Iris pigment epithelial cell (primary cell): Measurements from ENCODE around the gene SLC16A14.
"Not testable (repeated sequence)": the region's sequence is repeated elsewhere in the genome, so short reads cannot be mapped to it uniquely, and the experiment has no call there.

ENCODE experiments used
- DNase-seq: peaks from one replicate; pipeline ENCODE4 v3.0.0-alpha.2; 2011; ENCODE audit warnings: low read depth

SLC16A14 gene

GRCh38 chr2:230068651-230069055, at the start of gene SLC16A14:
Gene SLC16A14 (minus strand): TSS chr2:230068924. CDS start chr2:230059352, 9,572 bp downstream.
- DNase-seq = peak; percentile 64

- no peak for DNase-seq
Observed at GRCh38 chr2:230106771-230107170, 38.0 kb upstream of the SLC16A14 start.

GRCh38 chr2:230101967-230102366, 33.2 kb upstream of the SLC16A14 start:
- not testable (repeated sequence) for DNase-seq

GRCh38 chr2:230097841-230098240, 29.1 kb upstream of the SLC16A14 start:
- no peak for DNase-seq

GRCh38 chr2:230097424-230097823, 28.7 kb upstream of the SLC16A14 start:
- DNase-seq = no peak

GRCh38 chr2:230090967-230091366, 22.2 kb upstream of the SLC16A14 start:
- DNase-seq = no peak

GRCh38 chr2:230085201-230085600, 16.5 kb upstream of the SLC16A14 start:
- no peak for DNase-seq

- DNase-seq = no peak
Observed at GRCh38 chr2:230077851-230078547, 9.3 kb upstream of the SLC16A14 start.

- DNase-seq = no peak
Observed at GRCh38 chr2:230076819-230077218, 8.1 kb upstream of the SLC16A14 start.

- DNase-seq = peak; percentile 4
Observed at GRCh38 chr2:230075988-230076631, 7.4 kb upstream of the SLC16A14 start.

- DNase-seq = no peak
Observed at GRCh38 chr2:230071421-230071820, 2.7 kb upstream of the SLC16A14 start.

- DNase-seq = no peak
Observed at GRCh38 chr2:230069402-230069801, 678 bp upstream of the SLC16A14 start.

- DNase-seq = peak; percentile 40
Observed at GRCh38 chr2:230068016-230068650, 591 bp downstream of the SLC16A14 start.

- DNase-seq = no peak
Observed at GRCh38 chr2:230060672-230061293, 7.9 kb downstream of the SLC16A14 start.

- peak; percentile 86 for DNase-seq
Observed at GRCh38 chr2:230053753-230054478, 14.8 kb downstream of the SLC16A14 start.

- peak; percentile 36 for DNase-seq
Observed at GRCh38 chr2:230052299-230052698, 16.4 kb downstream of the SLC16A14 start.

GRCh38 chr2:230050136-230050535, 18.6 kb downstream of the SLC16A14 start:
- no peak for DNase-seq

GRCh38 chr2:230048010-230048671, 20.6 kb downstream of the SLC16A14 start:
- no peak for DNase-seq

GRCh38 chr2:230046491-230046890, 22.2 kb downstream of the SLC16A14 start:
- DNase-seq = no peak

GRCh38 chr2:230043461-230043860, 25.3 kb downstream of the SLC16A14 start:
- DNase-seq = no peak

- no peak for DNase-seq
Observed at GRCh38 chr2:230043025-230043424, 25.7 kb downstream of the SLC16A14 start.
